K562 (cell line): ENCODE measurements around the gene HSBP1L1. TPM values are rescaled to one million over a fixed set of nuclear protein-coding genes. Genes with fewer than 3 reads are reported as not detected.
A peak's percentile ranks its signal among the peaks of the same experiment; 100 is the strongest.

ENCODE experiments used
- ATAC-seq: fragments of 200-7000 bp; cut with Tn5 transposase; 3 replicates; pipeline ENCODE4 v1.9.1; 2020; ENCODE audit warnings: moderate library complexity
- BruUV-seq: library from RNA; stranded (reverse); fragments of 400-500 nt; replicated peaks from 2 replicates; lab custom pipeline; 2021; lab: Mats Ljungman, UMichigan
- CTCF ChIA-PET: fragments of 300-600 bp; formaldehyde crosslinking; extraction: SDS; loops from one replicate; lab custom pipeline; 2021; ENCODE audit warnings: low intra/inter-chr PET ratio; lab: Yijun Ruan, JAX
- POLR2A ChIA-PET: fragments of 300-600, 350-650 bp; sonication (Branson Sonifier 250); formaldehyde crosslinking; extraction: SDS; loops from one replicate; lab custom pipeline; 2021; ENCODE audit warnings: antibody characterized with exemption, inconsistent platforms; lab: Yijun Ruan, JAX
- DNase-seq, 4 experiments: peaks; one replicate each; pipeline versions ENCODE4 v3.0.0 to v3.0.0-alpha.2; 2011 to 2018; ENCODE audit warnings: low spot score in 3 of 4, mixed read lengths in 3 of 4; ENCODE audit errors: extremely low read depth in 1 of 4
- FAIRE-seq: peaks from 2 replicates; lab custom pipeline; 2011; peaks lifted over from hg19 to GRCh38; lab: Jason Lieb, UNC
- H2AFZ ChIP-seq: 2 replicates; pipeline ENCODE4 v1.6.0; 2011; ENCODE audit warnings: low read depth, low read length, control low read depth, inconsistent platforms
- H3K27ac ChIP-seq: fragments of 200-600 bp; 3 replicates; pipeline ENCODE4 v1.8.0; 2011; ENCODE audit warnings: low read depth, mild to moderate bottlenecking, control low read depth, inconsistent platforms, low read length, moderate library complexity, mixed read lengths; ENCODE audit errors: extremely low read depth
- H3K27me3 ChIP-seq, 2 experiments: fragments of 300-600 bp in 1 of 2; 2 replicates in 1 of 2; 3 replicates in 1 of 2; pipeline versions ENCODE4 v1.6.0 to v1.8.0; 2011; ENCODE audit warnings: inconsistent platforms in 2 of 2, low read length in 2 of 2, mild to moderate bottlenecking in 1 of 2, mixed read lengths in 1 of 2, moderate library complexity in 1 of 2; ENCODE audit not compliant: control insufficient read depth in 2 of 2, insufficient read depth in 2 of 2
- H3K36me3 ChIP-seq: fragments of 300-600 bp; 3 replicates; pipeline ENCODE4 v1.8.0; 2011; ENCODE audit warnings: mild to moderate bottlenecking, low read length, inconsistent platforms; ENCODE audit not compliant: control insufficient read depth, insufficient read depth
- H3K4me1 ChIP-seq, 2 experiments: fragments of 200-600 bp in 1 of 2; replicated peaks in 1 of 2; 2 replicates in 1 of 2; 3 replicates in 1 of 2; pipeline versions ENCODE4 v1.5.1 to v1.8.0; 2011; ENCODE audit warnings: inconsistent platforms in 2 of 2, low read length in 2 of 2, mild to moderate bottlenecking in 1 of 2, mixed read lengths in 1 of 2, moderate library complexity in 1 of 2; ENCODE audit not compliant: control insufficient read depth in 2 of 2, insufficient read depth in 2 of 2
- H3K4me2 ChIP-seq: 2 replicates; pipeline ENCODE4 v1.6.1; 2011; ENCODE audit warnings: low read length, control low read depth, inconsistent platforms, mixed read lengths; ENCODE audit not compliant: insufficient read depth
- H3K4me3 ChIP-seq: fragments of 200-600 bp; sonication (generic), shearing (Covaris generic); 2 replicates; pipeline ENCODE4 v1.5.1; 2016; ENCODE audit warnings: control low read depth, inconsistent platforms
- H3K79me2 ChIP-seq: fragments of 200-600 bp; 3 replicates; pipeline ENCODE4 v1.8.0; 2011; ENCODE audit warnings: low read length, inconsistent platforms; ENCODE audit not compliant: control insufficient read depth, insufficient read depth
- H3K9ac ChIP-seq, 2 experiments: 2 replicates each; pipeline versions ENCODE4 v1.6.0 to v1.6.1; 2011; ENCODE audit warnings: low read depth in 2 of 2, low read length in 2 of 2, control low read depth in 1 of 2, inconsistent platforms in 1 of 2, mild to moderate bottlenecking in 1 of 2, mixed read lengths in 1 of 2; ENCODE audit not compliant: insufficient read depth in 1 of 2
- H3K9me1 ChIP-seq: one replicate; pipeline ENCODE4 v1.6.0; 2011; ENCODE audit warnings: inconsistent platforms, mild to moderate bottlenecking, low read length, moderate library complexity; ENCODE audit not compliant: control insufficient read depth, insufficient read depth
- H3K9me3 ChIP-seq: replicated peaks from 2 replicates; pipeline ENCODE4 v1.5.1; 2011; ENCODE audit warnings: low read depth, low read length, inconsistent platforms; ENCODE audit not compliant: control insufficient read depth, insufficient read depth
- H4K20me1 ChIP-seq: replicated peaks from 2 replicates; pipeline ENCODE4 v1.6.1; 2011; ENCODE audit warnings: low read length, inconsistent platforms, mixed read lengths; ENCODE audit not compliant: control insufficient read depth, insufficient read depth
- ATF2 ChIP-seq: sonication (generic); formaldehyde crosslinking; IDR thresholded peaks from 2 replicates; pipeline ENCODE4 v1.8.1; 2022; ENCODE audit warnings: missing genetic modification reagents
- ELF1 ChIP-seq: fragments of 200-800 bp; sonication (Bioruptor generic); IDR thresholded peaks from 2 replicates; pipeline ENCODE4 v1.6.1; 2016; ENCODE audit warnings: missing genetic modification characterization, missing compliant biosample characterization
- FOXP4 ChIP-seq: sonication (generic); formaldehyde crosslinking; IDR thresholded peaks from 2 replicates; pipeline ENCODE4 v1.8.0; 2022; ENCODE audit warnings: mild to moderate bottlenecking, missing genetic modification reagents, borderline replicate concordance
- NKRF ChIP-seq: fragments of 450-650 bp; IDR thresholded peaks from 2 replicates; pipeline ENCODE4 v1.6.1; 2016; ENCODE audit warnings: borderline replicate concordance
- POLR3G ChIP-seq: IDR thresholded peaks from 2 replicates; pipeline ENCODE4 v1.6.1; 2011; ENCODE audit not compliant: insufficient read length, insufficient replicate concordance; ENCODE audit errors: extremely low read depth
- RBM17 ChIP-seq: fragments of 200-400 bp; formaldehyde crosslinking; IDR thresholded peaks from 2 replicates; pipeline ENCODE4 v1.6.1; 2017; ENCODE audit warnings: low read depth, mild to moderate bottlenecking, low read length, borderline replicate concordance
- SMAD3 ChIP-seq: fragments of 450-650 bp; formaldehyde crosslinking; conservative IDR thresholded peaks from 2 replicates; pipeline ENCODE4 v1.4.0; 2020; ENCODE audit warnings: mild to moderate bottlenecking
- TFAM ChIP-seq: fragments of 250-450 bp; sonication (Bioruptor Pico); conservative IDR thresholded peaks from 2 replicates; pipeline ENCODE4 v1.5.0; 2021; ENCODE audit warnings: mild to moderate bottlenecking, moderate library complexity
- ZNF263 ChIP-seq: sonication (generic); formaldehyde crosslinking; IDR thresholded peaks from 2 replicates; pipeline ENCODE4 v1.8.0; 2022; ENCODE audit warnings: mild to moderate bottlenecking, missing genetic modification reagents, borderline replicate concordance
- ZNF75A ChIP-seq: fragments of 450-650 bp; formaldehyde crosslinking; IDR thresholded peaks from 2 replicates; pipeline ENCODE4 v1.4.0; 2020; ENCODE audit warnings: mild to moderate bottlenecking
- WGBS: fragments of 100-300 bp; shearing (Covaris generic); methylation state at CpG from one replicate; pipeline ENCODE4 v1.1.6; 2016; ENCODE audit warnings: low coverage, mixed read lengths; ENCODE audit not compliant: insufficient coverage; ENCODE audit errors: missing lambda C conversion rate; 5-methylcytosine and 5-hydroxymethylcytosine counted together
- in situ Hi-C: fragments of 300-500 bp; cut with MboI; formaldehyde crosslinking; loops from 4 replicates; pipeline ENCODE4 v1.15.0; 2018; ENCODE audit warnings: inconsistent platforms, mixed read lengths
- intact Hi-C: fragments of 100-400 bp; cut with micrococcal nuclease; formaldehyde crosslinking; loops from 2 replicates; pipeline ENCODE4 v1.14.2; 2022
- polyA plus RNA-seq, 8 experiments: library from polyadenylated mRNA; depleted of rRNA in 4 of 8; stranded (reverse) in 5 of 8; unstranded in 3 of 8; fragments of >200 nt; fragmentation: Nextera tagmentation in 2 of 8; fragmentation: Illumina TruSeq in 1 of 8; extraction: Ambion mirVana in 2 of 8; extraction: Trizol in 1 of 8; gene quantifications; 2 replicates each; pipeline versions ENCODE4 v1.2.1 to v1.2.3, GENCODE V29; 2011 to 2014; ENCODE audit warnings: inconsistent platforms in 1 of 8, missing spikeins in 1 of 8
- total RNA-seq, 7 experiments: library from RNA; depleted of rRNA in 6 of 7; stranded (reverse); fragments of >200 nt in 6 of 7; fragmentation: Illumina TruSeq in 2 of 7; extraction: Trizol in 2 of 7; gene quantifications; 2 replicates each; pipeline versions ENCODE4 v1.2.1 to v1.2.3, GENCODE V29; 2011 to 2021; ENCODE audit warnings: low replicate concordance in 1 of 7

Gene HSBP1L1
- total and polyA plus RNA-seq, 9 of the 15 experiments (the other 6 are each of a cell fraction or from before 2014, with no cell fraction given), result 0.24 to 0.36 TPM; not detected in 7

GRCh38 chr18:79916128-79916494 lies 48.3 kb upstream of the HSBP1L1 start:
- peak; percentile 78 for TF ChIP-seq ZNF263 (CRISPR knock-in tag)
- no peak for TF ChIP-seq POLR3G
- Histone ChIP-seq H3K9ac (no peak overlapping the region), H3K4me2 (no peak overlapping the region), H3K9me1 (no peaks in the 10 kb centered on the region), H3K36me3 (no peaks in the 10 kb centered on the region), H4K20me1 (no peaks in the 10 kb centered on the region), H2AFZ (no peak overlapping the region), H3K9me3 (0 out of 2 replicates have a peak, but pooled peaks cover 1% of the 10 kb centered on the region), H3K27me3 (no peaks in the 10 kb centered on the region), H3K27ac (no peak overlapping the region), H3K4me3 (no peak overlapping the region), H3K79me2 (no peaks in the 10 kb centered on the region), H3K4me1 (no peaks in the 10 kb centered on the region; a peak in 1 of 5 replicates)
- intact Hi-C loops (no loop called here), in situ Hi-C loops (no loop called here)
- no TSS peak for BruUV-seq
- no peak for ATAC-seq
- FAIRE-seq, result no peak
- ChIA-PET CTCF (no interaction called here), POLR2A (no interaction called here)
- no peak for DNase-seq
- 94% methylated on average over 2 of the region's 26 CpGs for WGBS

GRCh38 chr18:79916546-79917168 lies 47.8 kb upstream of the HSBP1L1 start:
- Histone ChIP-seq H3K27ac (no peak overlapping the region), H2AFZ (no peak overlapping the region), H3K4me1 (no peaks in the 10 kb centered on the region; a peak in 1 of 5 replicates), H3K9me1 (no peaks in the 10 kb centered on the region), H3K4me2 (no peak overlapping the region), H3K36me3 (no peaks in the 10 kb centered on the region), H3K9me3 (0 out of 2 replicates have a peak, but pooled peaks cover 1% of the 10 kb centered on the region), H3K4me3 (no peak overlapping the region), H3K79me2 (no peaks in the 10 kb centered on the region), H3K9ac (no peak overlapping the region), H3K27me3 (no peaks in the 10 kb centered on the region), H4K20me1 (no peaks in the 10 kb centered on the region)
- DNase-seq (no peak), FAIRE-seq (no peak), ATAC-seq (no peak)
- ChIA-PET POLR2A (no interaction called here), CTCF (no interaction called here)
- WGBS, result 90% methylated on average over 15 of the region's 24 CpGs
- no peak for TF ChIP-seq NKRF
- TF ChIP-seq FOXP4 (CRISPR knock-in tag), result no peak
- no peak for TF ChIP-seq RBM17
- no peak for TF ChIP-seq SMAD3 (CRISPR knock-in tag)
- no peak for TF ChIP-seq ZNF75A (CRISPR knock-in tag)
- no peak for TF ChIP-seq ATF2
- TF ChIP-seq ELF1 (tag), result no peak
- no peak for TF ChIP-seq TFAM
- in situ Hi-C loops (no loop called here), intact Hi-C loops (no loop called here)
- BruUV-seq, result no TSS peak
